ENCODE data around the gene CDKN2B-AS1. TPM values are rescaled to one million over a fixed set of nuclear protein-coding genes. Genes with fewer than 3 reads are reported as not detected.
"Not testable (repeated sequence)": the region's sequence is repeated elsewhere in the genome, so short reads cannot be mapped to it uniquely, and the experiment has no call there.

Gene CDKN2B-AS1
- total RNA-seq = 0.53 and 1.0 TPM in 2 replicates

GRCh38 chr9:21994556-21995005 lies at the start of gene CDKN2B-AS1:
TSS of gene CDKN2B-AS1 (plus strand) at chr9:21994791.
- Histone ChIP-seq H3K4me3 (ENCODE audit: low read depth, low read length) (peak within 1 kb of the TSS; percentile 93), H3K27me3 (ENCODE audit: control insufficient read depth, insufficient read depth, low read length) (no peaks in the 10 kb centered on the region), H3K36me3 (ENCODE audit: control insufficient read depth, insufficient read depth, low read length) (no peaks in the 10 kb centered on the region)
- FAIRE-seq (no peak), DNase-seq (ENCODE audit: low read depth) (peak; percentile 47)
- peak; percentile 16 for TF ChIP-seq CTCF (IDR thresholded peaks at IDR 0.05; ENCODE audit: insufficient read depth, low read length, severe bottlenecking)

DNA sequence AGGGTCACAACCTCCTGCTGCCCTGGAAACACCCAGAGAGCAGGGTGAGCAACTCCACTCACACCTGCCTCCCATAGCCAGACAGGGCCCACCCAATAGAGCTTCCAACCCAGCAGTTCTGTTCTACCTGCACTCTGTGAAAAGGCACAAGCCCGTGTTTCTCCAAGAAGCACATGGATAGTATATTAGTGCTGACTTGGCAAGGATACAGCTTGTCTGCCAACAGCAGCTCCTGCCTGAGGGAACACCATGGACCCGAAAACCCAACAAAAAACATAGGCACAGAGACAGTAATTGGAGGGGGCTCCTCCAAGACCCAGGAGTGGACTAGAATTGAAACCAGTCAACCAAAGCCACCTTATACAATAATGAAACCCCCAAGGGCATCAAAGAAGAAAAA lies 49.0 kb upstream of the CDKN2B-AS1 start:
- no peaks in the 10 kb centered on the region for H3K36me3 ChIP-seq (ENCODE audit: control insufficient read depth, insufficient read depth, low read length)
- no peak overlapping the region for H3K4me3 ChIP-seq (ENCODE audit: low read depth, low read length)
- FAIRE-seq (no peak), DNase-seq (ENCODE audit: low read depth) (no peak)
- TF ChIP-seq CTCF (IDR thresholded peaks at IDR 0.05; ENCODE audit: insufficient read depth, low read length, severe bottlenecking) = no peak
- no peaks in the 10 kb centered on the region for H3K27me3 ChIP-seq (ENCODE audit: control insufficient read depth, insufficient read depth, low read length)

GRCh38 chr9:21958833-21959232 lies 35.8 kb upstream of the CDKN2B-AS1 start:
- FAIRE-seq (no peak), DNase-seq (ENCODE audit: low read depth) (no peak)
- H3K27me3 ChIP-seq (ENCODE audit: control insufficient read depth, insufficient read depth, low read length) = no peaks in the 10 kb centered on the region
- no peak overlapping the region for H3K4me3 ChIP-seq (ENCODE audit: low read depth, low read length)
- H3K36me3 ChIP-seq (ENCODE audit: control insufficient read depth, insufficient read depth, low read length) = no peaks in the 10 kb centered on the region
- TF ChIP-seq CTCF (IDR thresholded peaks at IDR 0.05; ENCODE audit: insufficient read depth, low read length, severe bottlenecking) = no peak

- not testable (repeated sequence) for H3K4me3 ChIP-seq (ENCODE audit: low read depth, low read length); H3K27me3 ChIP-seq (ENCODE audit: control insufficient read depth, insufficient read depth, low read length); FAIRE-seq; H3K36me3 ChIP-seq (ENCODE audit: control insufficient read depth, insufficient read depth, low read length); DNase-seq (ENCODE audit: low read depth)
These were observed 35.3 kb upstream of the CDKN2B-AS1 start for GRCh38 chr9:21959268-21959667.

DNA sequence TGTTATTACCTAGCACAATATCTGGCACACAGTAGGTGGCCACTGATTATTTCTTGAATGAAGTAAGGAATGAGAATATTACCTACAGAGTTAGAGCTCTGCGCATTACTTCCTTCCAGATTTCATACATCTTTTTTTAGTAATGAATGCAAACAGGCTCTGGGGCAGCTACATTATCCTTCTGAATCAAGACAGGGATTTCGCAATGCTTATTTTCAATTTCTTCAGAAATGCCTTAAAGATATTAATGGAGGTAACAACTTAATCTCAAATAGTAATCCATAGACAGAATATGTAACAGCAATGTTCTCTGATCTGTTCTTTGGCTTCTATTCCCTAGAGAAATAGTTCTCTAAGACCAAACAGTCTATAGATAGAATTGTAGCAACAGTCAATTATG lies 33.0 kb upstream of the CDKN2B-AS1 start:
- peaks cover 3% of the 10 kb centered on the region for H3K27me3 ChIP-seq (ENCODE audit: control insufficient read depth, insufficient read depth, low read length)
- no peak overlapping the region for H3K4me3 ChIP-seq (ENCODE audit: low read depth, low read length)
- H3K36me3 ChIP-seq (ENCODE audit: control insufficient read depth, insufficient read depth, low read length) = no peaks in the 10 kb centered on the region
- DNase-seq (ENCODE audit: low read depth) (no peak), FAIRE-seq (no peak)
- no peak for TF ChIP-seq CTCF (IDR thresholded peaks at IDR 0.05; ENCODE audit: insufficient read depth, low read length, severe bottlenecking)

DNA sequence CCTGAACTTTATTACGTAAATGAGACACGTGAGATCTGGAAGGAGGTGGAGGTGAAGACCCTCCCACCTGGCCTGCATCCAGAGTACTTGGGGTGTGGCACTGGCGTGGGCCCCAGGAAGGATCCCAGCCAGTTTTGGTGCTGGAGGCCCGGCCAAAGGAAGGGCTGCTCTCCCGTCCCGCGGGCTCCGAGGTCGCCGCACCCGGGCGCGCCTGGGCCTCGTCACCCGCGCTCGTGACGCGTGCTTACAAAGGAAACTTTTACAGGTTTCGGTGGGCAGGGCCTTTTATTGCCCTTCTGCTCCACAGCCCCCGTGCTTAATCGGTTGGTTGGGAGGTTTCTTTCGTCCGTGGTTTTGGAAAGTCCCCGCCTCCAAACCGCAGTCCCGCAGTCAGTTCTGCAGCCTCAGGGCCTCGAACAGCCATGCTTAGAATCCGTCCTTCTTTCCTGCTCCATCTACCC lies 29.6 kb upstream of the CDKN2B-AS1 start:
- no peaks in the 10 kb centered on the region for H3K36me3 ChIP-seq (ENCODE audit: control insufficient read depth, insufficient read depth, low read length)
- TF ChIP-seq CTCF (IDR thresholded peaks at IDR 0.05; ENCODE audit: insufficient read depth, low read length, severe bottlenecking) = no peak
- FAIRE-seq (no peak), DNase-seq (ENCODE audit: low read depth) (peak; percentile 49)
- H3K27me3 ChIP-seq (ENCODE audit: control insufficient read depth, insufficient read depth, low read length) = peaks cover 25% of the 10 kb centered on the region
- peak overlapping the region; percentile 19 for H3K4me3 ChIP-seq (ENCODE audit: low read depth, low read length)
